Neural cell (in vitro differentiated cells): ENCODE results near the gene CADM3. TPM values are rescaled to one million over a fixed set of nuclear protein-coding genes. Genes with fewer than 3 reads are reported as not detected.

Experiments
- H2AFZ ChIP-seq: fragments of 200-600, 300-800 bp; sonication (generic), shearing (Covaris generic); 2 replicates; pipeline ENCODE4 v1.6.0; 2014; ENCODE audit warnings: low read depth, mild to moderate bottlenecking, antibody characterized with exemption, low read length, moderate library complexity
- H3F3A ChIP-seq: fragments of 200-600 bp; shearing (Covaris generic); 2 replicates; pipeline ENCODE4 v1.6.1; 2016; ENCODE audit warnings: mild to moderate bottlenecking, moderate library complexity, mixed read lengths, antibody characterized with exemption, low read length; ENCODE audit not compliant: insufficient read depth, poor library complexity, severe bottlenecking
- H3K27ac ChIP-seq: fragments of 200-600, 300-800 bp; sonication (generic), shearing (Covaris generic); 2 replicates; pipeline ENCODE4 v1.5.1; 2014; ENCODE audit warnings: mild to moderate bottlenecking, low read length, moderate library complexity
- H3K27me3 ChIP-seq: fragments of 300-800, 200-600 bp; sonication (generic), shearing (Covaris generic); 2 replicates; pipeline ENCODE4 v1.6.0; 2014; ENCODE audit warnings: mild to moderate bottlenecking, low read depth, low read length, moderate library complexity; ENCODE audit not compliant: insufficient read depth
- H3K36me3 ChIP-seq: fragments of 300-800, 200-600 bp; sonication (generic), shearing (Covaris generic); 2 replicates; pipeline ENCODE4 v1.5.1; 2014; ENCODE audit warnings: mild to moderate bottlenecking, antibody characterized with exemption, low read length, moderate library complexity; ENCODE audit not compliant: insufficient read depth
- H3K4me2 ChIP-seq: fragments of 300-800, 200-600 bp; sonication (generic), shearing (Covaris generic); 2 replicates; pipeline ENCODE4 v1.6.0; 2014; ENCODE audit warnings: mild to moderate bottlenecking, low read length
- H3K4me3 ChIP-seq: fragments of 300-800, 200-600 bp; sonication (generic), shearing (Covaris generic); 2 replicates; pipeline ENCODE4 v1.5.1; 2014; ENCODE audit warnings: mild to moderate bottlenecking, low read length, moderate library complexity
- H3K79me2 ChIP-seq: fragments of 200-600 bp; shearing (Covaris generic); replicated peaks from 2 replicates; pipeline ENCODE4 v1.6.0; 2014; ENCODE audit warnings: mild to moderate bottlenecking, low read length, moderate library complexity; ENCODE audit not compliant: insufficient read depth
- H3K9ac ChIP-seq: fragments of 300-800, 200-600 bp; sonication (generic), shearing (Covaris generic); 2 replicates; pipeline ENCODE4 v1.6.1; 2016; ENCODE audit warnings: mild to moderate bottlenecking, low read length, mixed read lengths
- H3K9me2 ChIP-seq: fragments of 200-600 bp; shearing (Covaris generic); 2 replicates; pipeline ENCODE4 v1.6.1; 2016; ENCODE audit warnings: mild to moderate bottlenecking, low read length, mixed read lengths; ENCODE audit not compliant: insufficient read depth
- H3K9me3 ChIP-seq: fragments of 200-600, 300-800 bp; sonication (generic), shearing (Covaris generic); 2 replicates; pipeline ENCODE4 v1.6.1; 2016; ENCODE audit warnings: mild to moderate bottlenecking, mixed run types, low read length, moderate library complexity, mixed read lengths
- H4K20me1 ChIP-seq: fragments of 200-600 bp; shearing (Covaris generic); 2 replicates; pipeline ENCODE4 v1.6.1; 2016; ENCODE audit warnings: mild to moderate bottlenecking, mixed run types; ENCODE audit not compliant: insufficient read depth
- EP300 ChIP-seq: fragments of 450-650 bp; conservative IDR thresholded peaks from 2 replicates; pipeline ENCODE4 v1.6.1; 2014; ENCODE audit warnings: antibody characterized with exemption, mild to moderate bottlenecking, moderate library complexity; ENCODE audit not compliant: poor library complexity, severe bottlenecking
- EZH2 ChIP-seq: fragments of 200-600, 300-800 bp; shearing (Covaris generic), sonication (generic); IDR thresholded peaks from 2 replicates; pipeline ENCODE4 v1.6.1; 2014; ENCODE audit warnings: antibody characterized with exemption, low read length, borderline replicate concordance, mild to moderate bottlenecking; ENCODE audit not compliant: insufficient read depth, poor library complexity, severe bottlenecking
- MXI1 ChIP-seq: fragments of 450-650 bp; conservative IDR thresholded peaks from 2 replicates; pipeline ENCODE4 v1.6.1; 2014; ENCODE audit warnings: antibody characterized with exemption, mild to moderate bottlenecking; ENCODE audit not compliant: poor library complexity, severe bottlenecking
- POLR2AphosphoS5 ChIP-seq: IDR thresholded peaks from 2 replicates; pipeline ENCODE4 v1.6.1; 2012
- RAD21 ChIP-seq: fragments of 450-650 bp; conservative IDR thresholded peaks from 2 replicates; pipeline ENCODE4 v1.6.1; 2014; ENCODE audit warnings: antibody characterized with exemption, mild to moderate bottlenecking, moderate library complexity
- SMC3 ChIP-seq: fragments of 450-650 bp; conservative IDR thresholded peaks from 2 replicates; pipeline ENCODE4 v1.6.1; 2014; ENCODE audit warnings: antibody characterized with exemption, mild to moderate bottlenecking, moderate library complexity; ENCODE audit not compliant: poor library complexity
- TAF1 ChIP-seq: IDR thresholded peaks from 2 replicates; pipeline ENCODE4 v1.6.1; 2012; ENCODE audit warnings: low read depth
- polyA plus RNA-seq: library from polyadenylated mRNA; depleted of rRNA; stranded (reverse); fragments of >200 nt; gene quantifications from 2 replicates; pipeline ENCODE4 v1.2.3, GENCODE V29; 2014
- TF ChIP-seq, protein P1 (sequence below): fragments of 450-650 bp; IDR thresholded peaks from 2 replicates; pipeline ENCODE4 v1.5.1; 2014; ENCODE audit warnings: antibody characterized with exemption, mild to moderate bottlenecking, moderate library complexity; ENCODE audit not compliant: poor library complexity, severe bottlenecking
- TF ChIP-seq, protein P2 (sequence below): IDR thresholded peaks from 2 replicates; pipeline ENCODE4 v1.6.1; 2012; ENCODE audit warnings: borderline replicate concordance

The CADM3 gene
- polyA plus RNA-seq, 1 donor from 2014 or later = 81.7 TPM

DNA sequence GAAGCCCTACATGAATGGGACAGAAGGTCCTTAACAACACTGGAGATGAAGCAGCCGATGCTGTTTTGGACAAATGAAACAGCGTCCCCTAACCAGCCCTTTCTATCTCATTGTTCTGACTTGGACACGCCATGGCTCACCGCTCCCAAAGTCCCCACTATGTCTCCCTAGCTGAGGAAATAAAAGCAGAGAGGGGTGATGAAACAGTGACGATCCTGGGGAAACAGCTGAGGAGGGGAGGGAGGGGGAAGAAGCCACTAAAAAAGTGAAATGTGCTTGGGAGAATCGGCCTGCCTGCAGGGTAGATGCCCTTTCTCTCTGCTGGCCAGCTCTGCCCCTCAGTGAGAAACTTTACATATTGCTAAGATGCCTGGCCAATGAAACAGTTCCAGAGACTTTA lies 32.2 kb downstream of the CADM3 start:
- no peaks in the 10 kb centered on the region for H4K20me1 ChIP-seq

DNA sequence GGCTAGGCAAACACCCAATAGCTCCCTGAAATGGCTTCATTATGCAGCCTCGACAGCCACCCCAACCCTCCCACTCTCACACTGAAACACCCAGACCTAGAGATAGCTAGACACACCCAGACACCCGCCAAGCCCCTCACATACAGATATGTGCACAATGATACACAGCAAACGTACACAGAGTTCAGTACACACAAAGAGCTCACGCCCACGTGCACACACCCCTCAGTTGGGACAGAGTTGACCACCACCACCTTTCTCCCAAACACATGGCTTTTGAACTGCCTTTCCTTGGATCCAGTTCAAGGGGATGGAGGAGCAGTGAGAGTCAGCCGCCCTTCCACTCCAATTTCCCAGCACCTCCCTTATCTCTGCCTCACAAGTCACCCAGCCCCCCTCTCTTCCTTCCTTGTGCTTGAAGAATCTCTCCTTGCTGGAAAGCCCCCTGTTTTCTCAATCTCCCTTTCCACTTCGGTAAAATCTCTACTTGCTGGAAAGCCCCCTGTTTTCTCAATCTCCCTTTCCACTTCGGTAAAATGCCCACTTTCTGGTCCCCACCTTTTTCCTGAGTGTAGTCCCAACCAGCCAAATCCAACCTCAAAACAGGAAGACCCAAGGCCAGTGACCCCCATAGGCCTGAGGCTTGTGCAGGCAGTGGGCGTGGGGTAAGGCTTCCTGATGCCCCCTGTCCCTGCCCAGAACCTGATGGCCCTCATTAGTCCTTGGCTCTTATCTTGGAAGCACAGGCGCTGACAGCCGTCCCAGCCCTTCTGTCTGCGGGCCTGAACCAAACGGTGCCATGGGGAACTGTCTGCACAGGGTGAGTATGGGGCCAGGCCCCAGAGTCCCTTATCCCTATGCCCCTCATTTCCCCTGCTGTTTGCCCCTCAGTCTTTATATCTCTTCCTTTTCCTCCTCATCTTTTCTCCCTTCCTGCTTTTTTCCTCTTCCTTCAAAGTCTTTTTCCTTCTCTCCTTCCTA lies 33.0 kb downstream of the CADM3 start, which contains the start of gene ACKR1:
TSS of gene ACKR1 (plus strand) at position 715 of the 981 bp plus-strand sequence. CDS start at position 800, 85 bp downstream.
- no peak within 1 kb of the TSS for H3K4me2 ChIP-seq
- no peaks in the 10 kb centered on the region for H3K79me2 ChIP-seq
- H3K4me3 ChIP-seq = no peak within 1 kb of the TSS
- no peaks in the 10 kb centered on the region for H3K27me3 ChIP-seq
- H3K9me3 ChIP-seq = no peaks in the 10 kb centered on the region
- no peaks in the 10 kb centered on the region for H3K9me2 ChIP-seq
- TF ChIP-seq, protein P1, sequence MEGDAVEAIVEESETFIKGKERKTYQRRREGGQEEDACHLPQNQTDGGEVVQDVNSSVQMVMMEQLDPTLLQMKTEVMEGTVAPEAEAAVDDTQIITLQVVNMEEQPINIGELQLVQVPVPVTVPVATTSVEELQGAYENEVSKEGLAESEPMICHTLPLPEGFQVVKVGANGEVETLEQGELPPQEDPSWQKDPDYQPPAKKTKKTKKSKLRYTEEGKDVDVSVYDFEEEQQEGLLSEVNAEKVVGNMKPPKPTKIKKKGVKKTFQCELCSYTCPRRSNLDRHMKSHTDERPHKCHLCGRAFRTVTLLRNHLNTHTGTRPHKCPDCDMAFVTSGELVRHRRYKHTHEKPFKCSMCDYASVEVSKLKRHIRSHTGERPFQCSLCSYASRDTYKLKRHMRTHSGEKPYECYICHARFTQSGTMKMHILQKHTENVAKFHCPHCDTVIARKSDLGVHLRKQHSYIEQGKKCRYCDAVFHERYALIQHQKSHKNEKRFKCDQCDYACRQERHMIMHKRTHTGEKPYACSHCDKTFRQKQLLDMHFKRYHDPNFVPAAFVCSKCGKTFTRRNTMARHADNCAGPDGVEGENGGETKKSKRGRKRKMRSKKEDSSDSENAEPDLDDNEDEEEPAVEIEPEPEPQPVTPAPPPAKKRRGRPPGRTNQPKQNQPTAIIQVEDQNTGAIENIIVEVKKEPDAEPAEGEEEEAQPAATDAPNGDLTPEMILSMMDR = no peak
- no peak within 1 kb of the TSS for H2AFZ ChIP-seq
- no peaks in the 10 kb centered on the region for H3K36me3 ChIP-seq
- H3K27ac ChIP-seq = no peak within 1 kb of the TSS
- no peak within 1 kb of the TSS for H3K9ac ChIP-seq
- no peaks in the 10 kb centered on the region for H4K20me1 ChIP-seq
- no peaks in the 10 kb centered on the region for H3F3A ChIP-seq

More for the DNA sequence above, 32.2 kb downstream of the CADM3 start:
- Histone ChIP-seq H3K27ac (no peak overlapping the region), H3K4me3 (no peak overlapping the region), H3K79me2 (no peaks in the 10 kb centered on the region), H3K9me2 (no peaks in the 10 kb centered on the region), H3K4me2 (no peak overlapping the region), H3K36me3 (no peaks in the 10 kb centered on the region), H3K27me3 (no peaks in the 10 kb centered on the region), H3K9ac (no peak overlapping the region), H2AFZ (no peak overlapping the region), H3K9me3 (no peaks in the 10 kb centered on the region), H3F3A (no peaks in the 10 kb centered on the region)
- TF ChIP-seq MXI1 = no peak
- TF ChIP-seq, protein P2, sequence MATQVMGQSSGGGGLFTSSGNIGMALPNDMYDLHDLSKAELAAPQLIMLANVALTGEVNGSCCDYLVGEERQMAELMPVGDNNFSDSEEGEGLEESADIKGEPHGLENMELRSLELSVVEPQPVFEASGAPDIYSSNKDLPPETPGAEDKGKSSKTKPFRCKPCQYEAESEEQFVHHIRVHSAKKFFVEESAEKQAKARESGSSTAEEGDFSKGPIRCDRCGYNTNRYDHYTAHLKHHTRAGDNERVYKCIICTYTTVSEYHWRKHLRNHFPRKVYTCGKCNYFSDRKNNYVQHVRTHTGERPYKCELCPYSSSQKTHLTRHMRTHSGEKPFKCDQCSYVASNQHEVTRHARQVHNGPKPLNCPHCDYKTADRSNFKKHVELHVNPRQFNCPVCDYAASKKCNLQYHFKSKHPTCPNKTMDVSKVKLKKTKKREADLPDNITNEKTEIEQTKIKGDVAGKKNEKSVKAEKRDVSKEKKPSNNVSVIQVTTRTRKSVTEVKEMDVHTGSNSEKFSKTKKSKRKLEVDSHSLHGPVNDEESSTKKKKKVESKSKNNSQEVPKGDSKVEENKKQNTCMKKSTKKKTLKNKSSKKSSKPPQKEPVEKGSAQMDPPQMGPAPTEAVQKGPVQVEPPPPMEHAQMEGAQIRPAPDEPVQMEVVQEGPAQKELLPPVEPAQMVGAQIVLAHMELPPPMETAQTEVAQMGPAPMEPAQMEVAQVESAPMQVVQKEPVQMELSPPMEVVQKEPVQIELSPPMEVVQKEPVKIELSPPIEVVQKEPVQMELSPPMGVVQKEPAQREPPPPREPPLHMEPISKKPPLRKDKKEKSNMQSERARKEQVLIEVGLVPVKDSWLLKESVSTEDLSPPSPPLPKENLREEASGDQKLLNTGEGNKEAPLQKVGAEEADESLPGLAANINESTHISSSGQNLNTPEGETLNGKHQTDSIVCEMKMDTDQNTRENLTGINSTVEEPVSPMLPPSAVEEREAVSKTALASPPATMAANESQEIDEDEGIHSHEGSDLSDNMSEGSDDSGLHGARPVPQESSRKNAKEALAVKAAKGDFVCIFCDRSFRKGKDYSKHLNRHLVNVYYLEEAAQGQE = no peak
- TF ChIP-seq, protein P1 = no peak
- no peak for TF ChIP-seq SMC3
- no peak for TF ChIP-seq RAD21
- no peak for TF ChIP-seq EP300
- TF ChIP-seq POLR2AphosphoS5 = no peak
- TF ChIP-seq TAF1 = no peak
- TF ChIP-seq EZH2 = no peak
